NB4 (cell line): ENCODE results near the gene B4GALT1.
"Not testable (repeated sequence)": the region's sequence is repeated elsewhere in the genome, so short reads cannot be mapped to it uniquely, and the experiment has no call there.

Experiments
- DNase-seq: peaks from one replicate; pipeline ENCODE4 v3.0.0; 2010; ENCODE audit warnings: low read depth
- H3K4me3 ChIP-seq: one replicate; pipeline ENCODE4 v1.5.1; 2011; ENCODE audit warnings: mild to moderate bottlenecking, low read depth, low read length, moderate library complexity
- MYC ChIP-seq: IDR thresholded peaks from 2 replicates; pipeline ENCODE4 v1.6.1; 2011; ENCODE audit warnings: low read depth, low read length
- POLR2A ChIP-seq: IDR thresholded peaks from 2 replicates; pipeline ENCODE4 v1.6.1; 2011; ENCODE audit warnings: mild to moderate bottlenecking; ENCODE audit not compliant: insufficient read length; ENCODE audit errors: extremely low read depth
- TF ChIP-seq, protein P1 (sequence below): IDR thresholded peaks from 2 replicates; pipeline ENCODE4 v1.6.1; 2011; ENCODE audit warnings: low read depth, low read length
- TF ChIP-seq, protein P2 (sequence below): IDR thresholded peaks from one replicate; pipeline ENCODE4 v1.5.1; 2012; ENCODE audit warnings: low read depth, low read length

Gene B4GALT1

DNA sequence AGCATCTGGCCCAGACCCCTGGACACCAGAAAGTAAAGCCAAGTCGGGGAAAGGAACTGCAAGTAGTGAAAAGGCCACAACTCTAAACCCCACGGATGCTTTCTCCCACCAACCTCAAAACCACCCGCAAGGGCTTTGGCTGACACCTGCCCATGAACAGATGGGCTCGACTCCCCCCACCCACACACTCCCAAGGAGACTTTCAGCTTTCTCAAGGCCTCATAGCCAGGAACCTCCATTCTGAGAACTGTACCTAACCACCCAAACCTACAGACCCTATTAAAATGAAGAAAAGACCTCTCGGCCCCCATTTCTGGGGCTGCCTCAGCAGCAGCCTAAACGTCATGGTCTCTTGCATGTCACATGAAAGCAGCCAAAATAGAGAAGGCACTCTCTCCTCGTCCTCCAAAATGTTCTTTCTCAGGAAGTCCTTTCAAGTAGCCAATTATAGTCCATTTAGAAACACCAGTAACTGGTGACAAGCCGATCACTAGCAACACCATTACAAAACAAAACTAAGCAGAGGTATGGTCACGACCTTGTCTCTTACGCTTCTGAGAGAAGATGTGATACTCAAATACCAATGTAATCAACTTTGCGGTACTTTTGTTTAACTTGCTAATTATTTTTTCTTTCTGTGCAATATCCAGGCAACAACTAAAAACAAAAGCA lies 2.9 kb downstream of the B4GALT1 start:
- no peak overlapping the region for H3K4me3 ChIP-seq
- TF ChIP-seq, protein P1, sequence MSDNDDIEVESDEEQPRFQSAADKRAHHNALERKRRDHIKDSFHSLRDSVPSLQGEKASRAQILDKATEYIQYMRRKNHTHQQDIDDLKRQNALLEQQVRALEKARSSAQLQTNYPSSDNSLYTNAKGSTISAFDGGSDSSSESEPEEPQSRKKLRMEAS, result no peak
- TF ChIP-seq, protein P2, sequence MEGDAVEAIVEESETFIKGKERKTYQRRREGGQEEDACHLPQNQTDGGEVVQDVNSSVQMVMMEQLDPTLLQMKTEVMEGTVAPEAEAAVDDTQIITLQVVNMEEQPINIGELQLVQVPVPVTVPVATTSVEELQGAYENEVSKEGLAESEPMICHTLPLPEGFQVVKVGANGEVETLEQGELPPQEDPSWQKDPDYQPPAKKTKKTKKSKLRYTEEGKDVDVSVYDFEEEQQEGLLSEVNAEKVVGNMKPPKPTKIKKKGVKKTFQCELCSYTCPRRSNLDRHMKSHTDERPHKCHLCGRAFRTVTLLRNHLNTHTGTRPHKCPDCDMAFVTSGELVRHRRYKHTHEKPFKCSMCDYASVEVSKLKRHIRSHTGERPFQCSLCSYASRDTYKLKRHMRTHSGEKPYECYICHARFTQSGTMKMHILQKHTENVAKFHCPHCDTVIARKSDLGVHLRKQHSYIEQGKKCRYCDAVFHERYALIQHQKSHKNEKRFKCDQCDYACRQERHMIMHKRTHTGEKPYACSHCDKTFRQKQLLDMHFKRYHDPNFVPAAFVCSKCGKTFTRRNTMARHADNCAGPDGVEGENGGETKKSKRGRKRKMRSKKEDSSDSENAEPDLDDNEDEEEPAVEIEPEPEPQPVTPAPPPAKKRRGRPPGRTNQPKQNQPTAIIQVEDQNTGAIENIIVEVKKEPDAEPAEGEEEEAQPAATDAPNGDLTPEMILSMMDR, result no peak
- TF ChIP-seq MYC (no peak), POLR2A (no peak)
- DNase-seq, result no peak

DNA sequence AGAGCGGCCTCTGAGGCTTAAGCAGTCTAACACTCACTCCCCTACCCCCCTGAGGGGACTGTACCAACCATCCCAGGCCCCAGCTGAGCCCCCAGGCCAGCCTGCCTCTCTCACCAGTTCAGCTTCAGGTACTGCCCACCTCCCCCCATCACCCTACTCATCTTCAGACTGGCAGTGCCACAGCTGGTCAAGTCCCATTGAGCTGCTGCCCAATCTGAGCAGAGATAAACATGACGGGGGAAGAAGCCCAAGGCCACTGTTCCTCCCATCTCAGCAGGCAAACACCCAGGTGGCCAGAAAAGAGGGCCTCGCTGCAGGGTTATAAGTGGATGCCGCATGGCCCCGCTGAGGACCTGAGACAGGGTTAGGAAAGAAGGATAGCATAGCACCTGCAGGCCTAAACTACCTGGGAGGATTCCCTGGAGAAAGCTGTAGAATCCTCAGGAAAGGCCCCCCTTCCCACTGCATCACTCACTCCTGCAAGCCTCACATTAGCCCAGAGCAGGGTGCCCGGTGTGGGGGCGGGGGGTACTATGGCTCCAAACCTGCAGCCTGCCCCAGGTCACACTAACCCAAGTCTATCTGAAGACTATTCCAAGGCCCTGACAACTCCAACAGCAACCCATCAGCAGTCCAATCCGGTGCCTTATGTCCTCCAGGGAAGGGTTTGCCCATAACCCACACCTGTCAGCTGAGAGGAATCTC lies 3.6 kb downstream of the B4GALT1 start:
- no peak overlapping the region for H3K4me3 ChIP-seq
- TF ChIP-seq MYC (no peak), POLR2A (no peak)
- TF ChIP-seq, protein P1, result no peak
- TF ChIP-seq, protein P2, result no peak
- no peak for DNase-seq

DNA sequence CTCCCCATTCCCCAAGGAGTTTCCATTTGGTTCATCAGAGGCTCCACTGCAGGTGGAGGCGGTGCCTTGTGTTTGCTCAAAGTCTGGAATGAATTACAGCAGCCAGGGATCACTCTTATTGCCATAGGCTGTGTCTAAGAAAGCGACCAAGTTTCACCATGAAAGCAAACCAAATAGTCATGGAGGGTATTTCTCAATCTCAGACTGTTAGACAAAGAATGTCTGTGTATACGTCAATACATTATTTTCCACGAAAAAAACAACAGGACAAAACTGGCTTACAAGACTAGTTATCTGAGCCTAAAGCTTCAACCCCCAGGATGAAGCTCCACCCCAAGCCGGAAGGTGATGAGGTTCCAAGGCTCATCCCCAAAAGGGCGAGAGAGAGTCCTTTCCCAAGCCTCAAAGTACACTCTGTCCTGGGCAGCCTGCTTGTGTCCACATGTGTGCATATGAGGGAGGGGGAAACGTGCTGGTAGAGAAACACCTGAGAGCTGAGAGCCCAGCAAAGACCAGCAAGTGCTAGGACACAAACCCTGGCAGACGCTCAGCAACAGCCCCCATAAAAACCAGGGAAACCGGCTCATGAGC lies 4.3 kb downstream of the B4GALT1 start:
- no peak for DNase-seq

DNA sequence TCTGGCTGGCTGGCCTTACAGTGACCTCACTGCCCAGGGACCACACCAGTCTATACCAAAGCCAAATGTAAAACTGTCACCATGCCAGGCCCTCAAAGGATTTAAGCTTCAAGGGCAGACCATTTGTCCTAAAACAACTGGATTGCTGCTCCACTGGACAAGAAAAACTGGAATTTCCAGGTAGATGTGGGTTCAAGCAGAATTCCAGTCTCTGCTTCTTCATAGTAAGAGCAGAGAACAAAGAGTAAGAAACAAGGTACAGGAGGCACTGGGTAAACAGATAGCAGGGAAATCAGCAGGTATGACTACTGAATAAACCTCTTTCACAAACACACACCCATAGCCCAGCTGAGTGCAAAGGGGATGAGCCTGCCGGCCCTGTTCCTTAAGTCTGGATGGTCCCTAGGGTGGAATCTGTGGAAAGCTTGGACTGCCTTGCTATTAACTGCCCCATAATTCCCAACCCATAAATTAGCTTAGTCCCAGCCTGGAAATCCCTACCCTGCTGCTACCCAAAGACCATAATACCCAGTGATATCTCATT lies 5.5 kb downstream of the B4GALT1 start:
- H3K4me3 ChIP-seq, result no peak overlapping the region
- no peak for TF ChIP-seq MYC
- DNase-seq, result no peak

More for the DNA sequence above, 4.3 kb downstream of the B4GALT1 start:
- TF ChIP-seq MYC, result no peak
- H3K4me3 ChIP-seq, result no peak overlapping the region

DNA sequence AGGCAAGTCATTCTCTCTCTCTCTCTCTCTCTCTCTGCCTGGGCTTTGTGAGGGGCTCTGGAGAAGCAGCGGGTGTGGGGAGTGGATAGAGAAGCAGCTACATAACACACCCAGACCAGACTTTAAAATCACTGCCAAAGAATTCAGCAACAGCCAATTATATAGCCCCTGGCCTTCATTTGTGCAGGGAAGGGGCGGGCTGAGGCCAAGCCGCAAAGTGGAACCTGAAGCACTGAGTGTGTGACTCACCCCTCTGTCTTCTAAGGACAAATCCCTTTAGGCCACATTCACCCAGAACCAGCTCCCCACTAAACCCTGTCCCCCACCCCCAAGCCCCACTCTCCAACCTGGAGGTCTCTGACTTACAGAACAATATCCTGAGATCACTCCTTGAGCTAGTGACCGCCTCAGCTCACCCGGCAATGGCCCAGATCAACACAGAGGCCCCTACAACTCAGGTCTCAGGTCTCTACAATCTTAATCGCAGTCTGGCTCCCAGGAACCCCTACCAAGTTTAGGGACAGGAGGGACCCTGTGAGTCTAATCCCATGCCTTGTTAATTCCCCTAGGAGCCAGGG lies 6.0 kb downstream of the B4GALT1 start:
- DNase-seq, result peak; percentile 77

DNA sequence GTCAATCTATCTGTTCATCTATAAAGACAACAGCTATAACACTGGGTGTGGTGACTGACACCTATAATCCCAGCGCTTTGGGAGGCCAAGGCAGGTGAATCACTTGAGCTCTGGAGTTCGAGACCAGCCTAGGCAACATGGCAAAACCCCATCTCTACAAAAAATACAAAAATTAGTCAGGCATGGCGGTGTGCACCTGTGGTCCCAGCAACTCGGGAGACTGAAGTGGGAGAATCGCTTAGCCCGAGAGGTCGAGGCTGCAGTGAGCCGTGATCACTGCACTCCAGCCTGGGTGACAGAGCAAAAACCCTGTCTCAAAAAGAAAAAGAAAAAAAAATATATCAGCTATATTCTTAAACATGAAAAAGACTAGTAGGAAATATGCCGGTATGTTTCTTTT lies 6.7 kb downstream of the B4GALT1 start:
- DNase-seq, H3K4me3 ChIP-seq: not testable (repeated sequence)

More for the DNA sequence above, 6.0 kb downstream of the B4GALT1 start:
- TF ChIP-seq, protein P1, result no peak
- TF ChIP-seq POLR2A, result no peak
- TF ChIP-seq, protein P2, result no peak
- no peak overlapping the region for H3K4me3 ChIP-seq

DNA sequence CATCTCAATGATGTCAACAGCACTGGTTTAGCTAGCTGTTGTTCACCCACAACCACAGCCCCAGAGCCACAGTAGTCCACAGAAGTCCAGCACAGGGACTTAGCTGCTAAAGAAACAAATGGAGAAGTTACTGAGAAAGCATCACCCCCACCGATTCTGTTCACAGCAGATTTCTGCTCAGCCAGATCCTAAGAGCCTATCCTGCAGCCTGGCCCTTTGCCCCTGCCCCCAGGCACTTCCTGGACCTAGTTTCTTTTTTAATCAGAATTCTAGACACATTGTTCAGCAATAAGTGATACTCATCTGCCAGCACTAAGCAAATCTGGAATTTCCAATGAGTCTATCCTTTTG lies 7.4 kb downstream of the B4GALT1 start:
- peak; percentile 91 for DNase-seq
- H3K4me3 ChIP-seq, result peak overlapping the region; percentile 22
- TF ChIP-seq MYC (no peak), POLR2A (no peak)
- TF ChIP-seq, protein P1, result no peak
- TF ChIP-seq, protein P2, result no peak
